IMR-90 (cell line): ENCODE data around the gene TEX14. TPM values are rescaled to one million over a fixed set of nuclear protein-coding genes. Genes with fewer than 3 reads are reported as not detected.

Experiments used
- ATAC-seq: fragments of 200-7000 bp; cut with Tn5 transposase; 2 replicates; pipeline ENCODE4 v1.9.1; 2020; ENCODE audit warnings: low read depth, mild to moderate bottlenecking, moderate library complexity
- BruUV-seq: library from RNA; stranded (reverse); fragments of 400-500 nt; replicated peaks from 2 replicates; lab custom pipeline; 2021; lab: Mats Ljungman, UMichigan
- CTCF ChIA-PET: fragments of 300-600 bp; formaldehyde crosslinking; extraction: SDS; loops from one replicate; lab custom pipeline; 2021; ENCODE audit warnings: antibody characterized with exemption; lab: Yijun Ruan, JAX
- POLR2A ChIA-PET: fragments of 300-600 bp; sonication (Branson Sonifier 250); formaldehyde crosslinking; loops from one replicate; lab custom pipeline; 2022; ENCODE audit warnings: antibody characterized with exemption; ENCODE audit not compliant: unreplicated experiment; lab: Charles Lee
- DNase-seq: peaks from one replicate; pipeline ENCODE4 v3.0.0; 2013
- H2AFZ ChIP-seq: replicated peaks from 2 replicates; pipeline ENCODE3; 2013; ENCODE audit warnings: low read length, mild to moderate bottlenecking; ENCODE audit not compliant: poor library complexity
- H2AK5ac ChIP-seq: 2 replicates; pipeline ENCODE4 v1.6.1; 2013; ENCODE audit warnings: low read depth, low read length, inconsistent platforms
- H2AK9ac ChIP-seq: replicated peaks from 2 replicates; pipeline ENCODE3; 2013; ENCODE audit warnings: mild to moderate bottlenecking, low read depth, low read length, moderate library complexity; ENCODE audit not compliant: poor library complexity
- H2BK120ac ChIP-seq: 2 replicates; pipeline ENCODE4 v1.6.1; 2013; ENCODE audit warnings: low read depth, low read length, inconsistent platforms
- H2BK15ac ChIP-seq: 3 replicates; pipeline ENCODE4 v1.6.1; 2013; ENCODE audit warnings: low read depth, low read length, inconsistent platforms
- H2BK20ac ChIP-seq: 2 replicates; pipeline ENCODE4 v1.6.1; 2013; ENCODE audit warnings: low read depth, mild to moderate bottlenecking, inconsistent platforms, low read length, moderate library complexity
- H2BK5ac ChIP-seq: 2 replicates; pipeline ENCODE4 v1.6.1; 2013; ENCODE audit warnings: mild to moderate bottlenecking, low read depth, low read length, inconsistent platforms; ENCODE audit not compliant: poor library complexity, severe bottlenecking
- H3K14ac ChIP-seq: replicated peaks from 2 replicates; pipeline ENCODE4 v1.6.1; 2013; ENCODE audit warnings: low read depth, low read length, inconsistent platforms
- H3K18ac ChIP-seq: 2 replicates; pipeline ENCODE4 v1.6.1; 2013; ENCODE audit warnings: low read depth, low read length, control low read depth
- H3K23ac ChIP-seq: 2 replicates; pipeline ENCODE4 v1.6.1; 2013; ENCODE audit warnings: low read depth, low read length, inconsistent platforms
- H3K27ac ChIP-seq: 2 replicates; pipeline ENCODE4 v1.5.1; 2013; ENCODE audit warnings: mild to moderate bottlenecking, control low read depth, low read length; ENCODE audit not compliant: insufficient read depth
- H3K27me3 ChIP-seq: 2 replicates; pipeline ENCODE4 v1.6.1; 2013; ENCODE audit warnings: low read length; ENCODE audit not compliant: control insufficient read depth, insufficient read depth
- H3K36me3 ChIP-seq: 2 replicates; pipeline ENCODE4 v1.6.1; 2013; ENCODE audit warnings: low read length, mixed read lengths; ENCODE audit not compliant: control insufficient read depth, insufficient read depth
- H3K4ac ChIP-seq: 2 replicates; pipeline ENCODE4 v1.6.1; 2013; ENCODE audit warnings: low read depth, low read length, inconsistent platforms
- H3K4me1 ChIP-seq: 2 replicates; pipeline ENCODE4 v1.6.1; 2013; ENCODE audit warnings: low read length, mixed read lengths; ENCODE audit not compliant: control insufficient read depth, insufficient read depth
- H3K4me2 ChIP-seq: 2 replicates; pipeline ENCODE4 v1.6.1; 2013; ENCODE audit warnings: low read depth, mild to moderate bottlenecking, control low read depth, low read length, moderate library complexity
- H3K4me3 ChIP-seq: 2 replicates; pipeline ENCODE4 v1.5.1; 2013; ENCODE audit warnings: low read depth, mild to moderate bottlenecking, control low read depth, low read length, moderate library complexity; ENCODE audit not compliant: insufficient read depth
- H3K56ac ChIP-seq: 2 replicates; pipeline ENCODE4 v1.6.1; 2013; ENCODE audit warnings: low read length, inconsistent platforms; ENCODE audit not compliant: insufficient read depth; ENCODE audit errors: extremely low read depth
- H3K79me1 ChIP-seq, 2 experiments: 2 replicates each; pipeline ENCODE4 v1.6.1; 2013; ENCODE audit warnings: low read length in 2 of 2, inconsistent platforms in 1 of 2, low read depth in 1 of 2
- H3K9ac ChIP-seq: 2 replicates; pipeline ENCODE4 v1.6.1; 2013; ENCODE audit warnings: low read depth, low read length, control low read depth
- H3K9me1 ChIP-seq: 2 replicates; pipeline ENCODE4 v1.6.1; 2013; ENCODE audit warnings: low read length, inconsistent platforms; ENCODE audit not compliant: insufficient read depth
- H3K9me3 ChIP-seq: 2 replicates; pipeline ENCODE4 v1.6.1; 2013; ENCODE audit warnings: low read length; ENCODE audit not compliant: control insufficient read depth, insufficient read depth
- H4K20me1 ChIP-seq: 2 replicates; pipeline ENCODE4 v1.6.1; 2013; ENCODE audit warnings: low read length, inconsistent platforms; ENCODE audit not compliant: insufficient read depth
- H4K5ac ChIP-seq: 2 replicates; pipeline ENCODE4 v1.6.1; 2013; ENCODE audit warnings: mild to moderate bottlenecking, low read depth, low read length, control low read depth
- H4K8ac ChIP-seq, 2 experiments: 2 replicates each; pipeline ENCODE4 v1.6.1; 2013; ENCODE audit warnings: low read depth in 2 of 2, low read length in 2 of 2, control low read depth in 1 of 2, inconsistent platforms in 1 of 2
- H4K91ac ChIP-seq: 2 replicates; pipeline ENCODE4 v1.6.1; 2013; ENCODE audit warnings: low read depth, low read length, inconsistent platforms; ENCODE audit not compliant: insufficient read depth
- BHLHE40 ChIP-seq: fragments of 150-350 bp; IDR thresholded peaks from 2 replicates; pipeline ENCODE4 v1.6.1; 2016; ENCODE audit warnings: mild to moderate bottlenecking, low read depth, low read length
- CEBPB ChIP-seq: IDR thresholded peaks from 2 replicates; pipeline ENCODE4 v1.6.1; 2012; ENCODE audit warnings: low read depth, low read length, improper control_type of control experiment
- CHD1 ChIP-seq: IDR thresholded peaks from 2 replicates; pipeline ENCODE4 v1.6.1; 2012; ENCODE audit warnings: low read depth, low read length, improper control_type of control experiment
- CTCF ChIP-seq: conservative IDR thresholded peaks from 2 replicates; pipeline ENCODE4 v1.5.1; 2012; ENCODE audit warnings: mild to moderate bottlenecking, low read depth, low read length, improper control_type of control experiment
- MAFK ChIP-seq: IDR thresholded peaks from 2 replicates; pipeline ENCODE4 v1.6.1; 2012; ENCODE audit warnings: low read depth, low read length, improper control_type of control experiment
- POLR2A ChIP-seq: IDR thresholded peaks from 2 replicates; pipeline ENCODE4 v1.6.1; 2012; ENCODE audit warnings: mild to moderate bottlenecking, low read depth, low read length
- RCOR1 ChIP-seq: IDR thresholded peaks from 2 replicates; pipeline ENCODE4 v1.6.1; 2012; ENCODE audit warnings: mild to moderate bottlenecking, low read length, improper control_type of control experiment; ENCODE audit not compliant: insufficient replicate concordance
- RFX5 ChIP-seq: IDR thresholded peaks from 2 replicates; pipeline ENCODE4 v1.8.0; 2012; ENCODE audit warnings: low read depth, mild to moderate bottlenecking, low read length, moderate library complexity
- SMC3 ChIP-seq: fragments of 150-350 bp; IDR thresholded peaks from 2 replicates; pipeline ENCODE4 v1.6.1; 2016; ENCODE audit warnings: low read depth, mild to moderate bottlenecking, antibody characterized with exemption, low read length, moderate library complexity
- WGBS, 2 experiments: methylation state at CpG; one replicate each; pipeline versions ENCODE4 v1.1.5 to v1.1.7; 2013; ENCODE audit warnings: missing lambda C conversion rate in 2 of 2; ENCODE audit not compliant: insufficient read length in 1 of 2; ENCODE audit errors: extremely low coverage in 2 of 2; 5-methylcytosine and 5-hydroxymethylcytosine counted together
- dilution Hi-C: fragments of 300-500 bp; cut with HindIII; formaldehyde crosslinking; loops from one replicate; pipeline ENCODE4 v1.14.3; 2018; ENCODE audit warnings: low sequenced_read_pairs; ENCODE audit not compliant: unreplicated experiment
- in situ Hi-C: fragments of 300-500 bp; cut with MboI; formaldehyde crosslinking; loops from 3 replicates; pipeline ENCODE4 v1.14.3; 2019; ENCODE audit warnings: low sequenced_read_pairs, inconsistent platforms, mixed read lengths
- intact Hi-C: fragments of 100-400 bp; cut with micrococcal nuclease; formaldehyde crosslinking; loops from 2 replicates; pipeline ENCODE4 v1.10.0; 2022
- polyA plus RNA-seq, 3 experiments: library from polyadenylated mRNA; depleted of rRNA; stranded (reverse); fragments of >200 nt; gene quantifications; 2 replicates each; pipeline ENCODE4 v1.2.3, GENCODE V29; 2012; ENCODE audit warnings: low replicate concordance in 1 of 3
- total RNA-seq: library from RNA; depleted of rRNA; stranded (reverse); fragments of >200 nt; gene quantifications from 2 replicates; pipeline ENCODE4 v1.2.3, GENCODE V29; 2012

Gene TEX14
- total and polyA plus RNA-seq, 2 of the 4 experiments (the other 2 are of a cell fraction) = not detected

DNA sequence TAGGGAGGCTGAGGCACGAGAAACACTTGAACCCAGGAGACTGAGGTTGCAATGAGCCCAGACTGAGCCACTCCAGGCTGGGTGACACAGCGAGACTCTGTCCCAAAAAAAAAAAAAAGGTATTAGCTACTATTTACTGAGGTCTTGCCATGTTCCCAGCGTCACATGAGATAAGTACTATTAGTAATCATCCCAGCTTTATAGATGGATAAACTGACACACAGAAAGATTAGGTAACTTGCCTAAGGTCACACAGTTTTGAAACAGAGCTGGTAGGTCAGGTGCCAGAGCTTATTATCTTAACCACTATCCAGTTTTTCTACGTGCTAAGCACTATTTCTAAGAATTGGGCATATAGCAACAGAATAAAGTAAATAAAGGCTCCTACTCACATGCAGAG lies 51.6 kb downstream of the TEX14 start:
- Histone ChIP-seq H3K4ac (no peak overlapping the region), H3K56ac (no peak overlapping the region), H2BK15ac (no peak overlapping the region), H2BK120ac (no peak overlapping the region), H3K36me3 (no peaks in the 10 kb centered on the region), H4K20me1 (no peaks in the 10 kb centered on the region), H3K18ac (no peak overlapping the region), H3K4me3 (no peak overlapping the region), H4K8ac (no peak overlapping the region), H3K9me1 (peaks cover 2% of the 10 kb centered on the region; the same call in 1 of the 2 replicates), H3K23ac (no peak overlapping the region), H2BK20ac (no peak overlapping the region), H3K27ac (no peak overlapping the region), H2BK5ac (no peak overlapping the region), H3K4me1 (peaks cover 3% of the 10 kb centered on the region; the same call in 1 of the 2 replicates), H4K91ac (no peak overlapping the region), H3K4me2 (no peak overlapping the region), H2AFZ (no peak overlapping the region), H2AK5ac (no peak overlapping the region), H4K5ac (no peak overlapping the region), H3K27me3 (no peaks in the 10 kb centered on the region), H3K9me3 (no peaks in the 10 kb centered on the region), H3K9ac (no peak overlapping the region), H3K14ac (no peak overlapping the region), H3K79me1 (no peaks in the 10 kb centered on the region), H2AK9ac (no peak overlapping the region)
- in situ Hi-C loops (no loop called here), dilution Hi-C loops (no loop called here), intact Hi-C loops (no loop called here)
- WGBS, 2 experiments = no CpG with 5 or more reads among the region's 4 CpGs
- CTCF ChIA-PET = no interaction called here
- no peak for DNase-seq
- POLR2A ChIA-PET = no interaction called here
- no peak for ATAC-seq
- no TSS peak for BruUV-seq
- TF ChIP-seq BHLHE40 (no peak), CHD1 (no peak), SMC3 (no peak), CTCF (no peak), CEBPB (no peak), RCOR1 (no peak), RFX5 (no peak), MAFK (no peak), POLR2A (no peak)
